Left forelimb (tissue), 1 donor: ENCODE data around the gene ELFN1.
A peak's percentile ranks its signal among the peaks of the same experiment; 100 is the strongest.

Experiments
- DNase-seq: peaks from one replicate; pipeline ENCODE4 v3.0.0-alpha.2; 2018; ENCODE audit warnings: low spot score

The ELFN1 gene

GRCh38 chr7:1663857-1664651, 6.0 kb upstream of the ELFN1 start:
- DNase-seq: peak; percentile 65

GRCh38 chr7:1664711-1665548, 5.1 kb upstream of the ELFN1 start:
- peak; percentile 90 for DNase-seq

- DNase-seq: peak; percentile 74
Observed at GRCh38 chr7:1665549-1666316, 4.3 kb upstream of the ELFN1 start.

GRCh38 chr7:1666317-1666822, 3.7 kb upstream of the ELFN1 start:
- peak; percentile 68 for DNase-seq

GRCh38 chr7:1666823-1667565, 3.1 kb upstream of the ELFN1 start:
- peak; percentile 69 for DNase-seq

- DNase-seq: no peak
Observed at GRCh38 chr7:1667566-1668395, 2.3 kb upstream of the ELFN1 start.

GRCh38 chr7:1668396-1669063, 1.5 kb upstream of the ELFN1 start:
- peak; percentile 69 for DNase-seq

- peak; percentile 62 for DNase-seq
Observed at GRCh38 chr7:1669064-1669951, 769 bp upstream of the ELFN1 start.

GRCh38 chr7:1670894-1671593, 967 bp downstream of the ELFN1 start:
- DNase-seq: no peak

GRCh38 chr7:1671594-1672451, 1.7 kb downstream of the ELFN1 start:
- peak; percentile 62 for DNase-seq

GRCh38 chr7:1672851-1673486, 2.9 kb downstream of the ELFN1 start:
- DNase-seq: peak; percentile 59

GRCh38 chr7:1673581-1674118, 3.6 kb downstream of the ELFN1 start:
- peak; percentile 56 for DNase-seq

- peak; percentile 37 for DNase-seq
Observed at GRCh38 chr7:1674161-1675035, 4.3 kb downstream of the ELFN1 start.

- DNase-seq: peak; percentile 38
Observed at GRCh38 chr7:1675036-1675671, 5.1 kb downstream of the ELFN1 start.
